CD4-positive, alpha-beta T cell treated with Interleukin-1 beta for 1 hour (primary cell): ENCODE measurements around the gene ANKRD2.

Experiments used
- DNase-seq, 2 donors: peaks; one replicate each; pipeline ENCODE4 v3.0.0-alpha.2; 2020 to 2022

The ANKRD2 gene

DNA sequence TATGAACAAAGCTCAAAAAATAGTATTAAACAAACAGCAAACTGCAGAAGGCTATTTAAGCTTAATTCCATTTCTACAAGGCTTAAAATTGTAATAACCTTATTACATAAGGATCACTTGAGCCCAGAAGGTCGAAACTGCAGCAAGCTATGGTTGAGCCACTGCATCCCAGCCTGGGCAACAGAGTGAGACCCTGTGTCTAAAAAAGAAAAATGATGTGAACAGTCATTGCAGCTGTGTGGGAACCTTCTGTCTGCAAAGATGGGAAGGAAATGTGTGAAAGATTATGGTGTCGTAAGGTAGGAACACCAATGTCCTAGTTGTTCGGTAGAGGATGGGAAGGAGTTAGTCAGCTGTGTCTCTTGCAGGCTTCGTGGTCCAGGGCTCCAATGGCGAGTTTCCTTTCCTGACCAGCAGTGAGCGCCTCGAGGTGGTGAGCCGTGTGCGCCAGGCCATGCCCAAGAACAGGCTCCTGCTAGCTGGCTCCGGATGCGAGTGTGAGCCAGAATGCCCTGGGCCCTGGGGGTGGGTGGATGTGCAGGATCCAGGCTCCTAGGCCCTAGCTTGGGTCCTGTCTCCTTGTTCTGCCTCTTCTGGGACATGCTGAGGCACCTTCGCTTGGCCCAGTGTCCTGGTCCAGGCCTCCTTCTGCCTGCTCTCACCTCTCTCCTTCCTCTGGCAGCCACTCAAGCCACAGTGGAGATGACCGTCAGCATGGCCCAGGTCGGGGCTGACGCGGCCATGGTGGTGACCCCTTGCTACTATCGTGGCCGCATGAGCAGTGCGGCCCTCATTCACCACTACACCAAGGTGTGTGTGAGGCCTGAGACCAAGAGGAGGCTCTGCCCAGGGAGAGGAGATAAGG, 26.1 kb downstream of the ANKRD2 start:
- no peak for DNase-seq

DNA sequence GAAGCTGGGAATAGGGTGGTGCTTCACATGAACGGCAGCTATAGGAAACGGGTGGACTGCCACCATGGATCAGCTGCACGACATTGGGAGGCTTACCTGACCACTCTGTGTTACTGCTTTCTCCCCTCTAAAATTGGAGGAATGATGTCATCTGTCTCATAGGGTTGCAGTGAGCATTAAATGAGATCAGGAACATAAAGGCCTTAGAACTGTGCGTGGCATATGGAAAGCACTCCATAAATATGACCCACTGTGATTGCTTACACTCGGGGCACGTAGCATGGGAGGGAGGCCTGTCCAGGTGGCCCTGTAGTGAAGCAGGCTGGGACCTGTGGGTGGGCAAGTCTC, 26.7 kb downstream of the ANKRD2 start:
- no peak for DNase-seq

DNA sequence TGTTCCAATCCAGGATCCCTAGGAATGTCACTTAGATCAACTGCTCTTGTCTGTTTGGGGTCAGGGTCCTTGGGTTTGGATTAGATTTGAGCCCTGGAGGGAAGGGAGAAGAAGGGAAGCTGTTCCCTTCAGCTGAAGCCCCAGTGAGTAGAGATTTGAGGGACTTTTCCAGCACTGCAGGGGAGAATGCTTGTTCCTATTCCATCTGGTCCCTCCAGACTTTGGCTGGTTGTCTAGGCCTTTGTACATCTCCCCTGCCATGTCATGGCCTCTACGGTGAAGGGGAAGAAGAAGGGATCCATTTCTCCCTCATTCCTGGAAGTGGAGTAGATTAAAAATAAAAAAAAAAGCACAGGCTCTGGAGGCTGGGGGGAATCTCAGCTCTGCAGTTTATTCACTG, 28.0 kb downstream of the ANKRD2 start:
- DNase-seq, result no peak

DNA sequence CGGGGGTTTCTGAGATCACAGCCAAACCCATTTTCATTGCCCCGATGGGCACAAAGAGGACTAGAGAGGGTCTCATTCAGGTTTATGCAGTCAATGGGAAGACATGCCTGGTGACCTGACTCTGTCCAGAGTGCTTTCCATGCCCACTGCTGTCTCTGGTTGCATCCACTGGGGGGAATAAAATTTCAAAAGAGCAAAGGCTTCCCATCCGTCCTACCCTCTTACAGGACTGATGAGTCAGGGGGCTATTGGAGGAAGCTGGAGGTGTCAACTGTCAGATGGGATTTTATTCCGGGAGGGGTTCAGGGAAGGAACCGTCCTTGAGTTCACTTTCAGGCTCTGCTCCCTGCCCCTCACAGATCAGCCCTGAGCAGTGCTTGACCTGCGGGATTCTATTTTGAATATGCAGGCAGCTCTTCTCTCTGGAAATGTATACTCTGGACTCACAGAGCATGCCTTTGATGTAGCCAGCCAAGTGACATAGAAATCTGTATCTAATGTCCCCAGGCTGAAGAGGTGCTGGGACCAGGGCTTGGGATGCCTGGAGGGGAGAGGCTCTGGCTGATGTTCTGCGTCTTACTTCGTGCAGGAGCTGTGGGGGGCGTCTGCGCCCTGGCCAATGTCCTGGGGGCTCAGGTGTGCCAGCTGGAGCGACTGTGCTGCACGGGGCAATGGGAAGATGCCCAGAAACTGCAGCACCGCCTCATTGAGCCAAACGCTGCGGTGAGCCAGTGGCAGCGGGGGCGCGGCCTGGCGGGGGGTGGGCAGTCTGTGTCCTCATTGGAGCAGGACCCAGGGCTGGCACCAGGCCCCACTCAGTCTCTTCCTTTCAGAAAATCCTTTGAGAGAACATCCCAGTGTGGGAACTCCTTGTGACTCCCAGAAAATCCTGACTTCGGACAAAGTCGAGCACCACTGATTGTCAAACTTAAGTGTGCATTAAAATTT, 29.0 kb downstream of the ANKRD2 start:
- no peak for DNase-seq

DNA sequence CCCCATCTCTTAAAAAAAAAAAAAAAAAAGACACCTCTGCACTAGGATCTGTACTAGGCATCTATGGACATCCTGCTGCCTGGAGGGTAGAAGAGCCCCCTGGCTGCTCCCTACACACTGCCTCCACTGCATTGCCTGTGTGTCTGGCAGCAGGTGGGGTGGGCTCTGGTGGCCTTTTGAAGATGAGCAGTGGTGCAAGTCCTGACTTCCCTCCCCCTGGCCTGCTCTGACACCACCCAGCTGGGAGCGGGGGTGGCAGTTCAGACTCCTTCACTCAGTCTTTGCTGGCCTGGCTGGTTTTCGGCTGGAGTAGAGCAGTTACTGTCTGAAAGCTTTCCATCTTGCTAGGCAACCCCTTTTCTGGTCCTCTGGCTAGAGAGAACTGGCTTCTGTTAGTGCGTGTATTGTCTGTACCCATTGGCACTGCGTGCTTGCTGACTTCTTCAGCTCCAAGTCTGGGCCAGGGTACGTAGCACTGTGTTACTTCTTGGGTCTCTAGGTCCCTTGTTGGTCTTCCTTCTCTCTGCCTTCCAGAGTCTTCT, 34.6 kb downstream of the ANKRD2 start:
- DNase-seq, result no peak

DNA sequence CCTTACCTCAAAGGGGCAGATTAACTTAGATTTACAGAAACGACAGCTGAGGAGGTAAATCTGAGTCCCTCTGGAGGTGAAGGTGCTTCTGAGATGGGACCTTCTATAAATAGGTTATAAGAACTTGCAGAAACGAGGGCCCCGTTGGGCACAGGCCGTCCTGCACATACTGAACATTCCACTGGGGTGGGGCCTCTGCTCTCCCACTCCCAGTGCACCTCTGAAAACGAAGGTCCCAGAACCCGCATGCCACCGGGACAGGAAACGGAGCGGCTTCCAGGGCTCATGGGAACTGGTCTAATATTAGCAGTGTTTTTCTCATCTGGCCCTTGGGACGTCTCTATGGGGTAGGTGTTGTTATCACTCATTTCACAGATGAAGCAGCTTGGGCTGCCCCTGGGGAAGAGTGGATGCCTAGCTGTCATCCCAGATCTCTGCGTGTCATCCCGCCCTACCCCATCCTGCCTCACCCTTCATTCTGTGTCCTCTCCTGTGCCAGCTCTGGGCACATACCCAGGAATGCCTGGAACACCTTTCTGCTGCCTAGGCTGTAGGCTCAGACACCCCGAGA, 36.5 kb downstream of the ANKRD2 start:
- DNase-seq, result no peak

DNA sequence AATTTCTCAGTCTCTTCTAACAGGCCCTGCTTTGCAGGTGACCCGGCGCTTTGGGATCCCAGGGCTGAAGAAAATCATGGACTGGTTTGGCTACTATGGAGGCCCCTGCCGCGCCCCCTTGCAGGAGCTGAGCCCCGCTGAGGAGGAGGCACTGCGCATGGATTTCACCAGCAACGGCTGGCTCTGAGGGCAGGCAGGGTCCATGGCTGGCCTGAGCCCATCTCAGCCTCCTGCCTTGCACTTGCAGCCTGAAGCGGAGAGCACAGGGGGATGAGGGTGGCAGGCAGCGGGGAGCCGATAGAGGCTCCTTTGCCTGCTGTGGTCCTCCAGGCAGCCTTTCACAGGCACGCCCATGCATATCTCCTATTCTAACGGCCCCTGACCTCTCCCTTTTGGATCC, 38.9 kb downstream of the ANKRD2 start:
- DNase-seq, result no peak

DNA sequence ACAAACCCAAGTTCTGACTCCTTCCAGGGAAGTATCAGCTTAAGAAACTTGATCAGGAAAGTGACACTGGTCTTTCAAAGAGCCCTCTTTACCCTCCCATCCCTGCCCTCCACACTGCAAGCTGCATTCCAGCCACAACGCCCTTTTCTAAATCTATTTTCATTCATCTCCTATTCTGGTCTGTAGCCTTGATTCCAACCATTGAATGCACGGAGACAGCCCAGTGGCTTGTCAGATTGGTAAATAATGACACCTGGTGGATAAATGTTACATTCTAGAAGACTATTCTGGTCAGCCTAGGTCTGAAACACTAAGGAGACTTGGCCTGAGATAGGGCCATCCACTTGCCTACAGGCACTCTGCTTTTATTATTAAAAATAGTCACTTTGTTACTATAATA, 39.8 kb downstream of the ANKRD2 start:
- DNase-seq, result peak in 1 of 2 donors; percentile 6

DNA sequence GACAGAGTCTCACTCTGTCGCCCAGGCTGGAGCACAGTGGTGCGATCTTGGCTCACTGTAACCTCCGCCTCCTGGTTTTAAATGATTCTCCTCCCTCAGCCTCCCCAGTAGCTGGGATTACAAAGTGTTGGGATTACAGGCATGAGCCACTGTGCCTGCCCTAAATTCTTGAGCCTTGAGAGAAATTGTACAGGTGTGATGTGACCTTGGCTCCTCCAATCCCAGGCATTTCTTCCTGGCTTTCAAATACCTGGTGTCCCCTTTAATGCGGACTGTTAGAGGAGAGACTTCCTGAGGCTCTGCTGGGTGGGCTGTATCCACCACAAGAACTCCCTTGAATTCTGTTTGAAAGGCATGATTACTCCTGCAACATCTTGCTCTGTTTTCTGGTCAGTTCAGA, 45.7 kb downstream of the ANKRD2 start:
- DNase-seq, result no peak

DNA sequence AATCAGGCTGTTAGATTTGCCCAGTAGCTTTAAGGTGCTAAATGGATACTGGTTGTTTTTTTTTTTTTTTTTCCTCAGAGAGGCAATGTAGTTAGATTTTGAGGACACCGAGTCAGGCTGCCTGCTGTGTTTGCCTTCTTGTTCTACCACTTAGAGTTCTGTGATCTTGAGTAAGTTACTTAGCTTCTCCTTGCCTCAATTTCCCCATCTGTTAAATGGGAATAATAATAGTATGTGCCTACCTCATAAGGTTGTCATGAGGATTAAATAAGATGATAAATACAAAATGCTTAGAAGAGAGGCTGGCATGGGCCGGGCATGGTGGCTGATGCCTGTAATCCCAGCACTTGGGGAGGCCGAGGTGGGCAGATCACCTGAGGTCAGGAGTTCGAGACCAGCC, 46.2 kb downstream of the ANKRD2 start:
- DNase-seq, result no peak

DNA sequence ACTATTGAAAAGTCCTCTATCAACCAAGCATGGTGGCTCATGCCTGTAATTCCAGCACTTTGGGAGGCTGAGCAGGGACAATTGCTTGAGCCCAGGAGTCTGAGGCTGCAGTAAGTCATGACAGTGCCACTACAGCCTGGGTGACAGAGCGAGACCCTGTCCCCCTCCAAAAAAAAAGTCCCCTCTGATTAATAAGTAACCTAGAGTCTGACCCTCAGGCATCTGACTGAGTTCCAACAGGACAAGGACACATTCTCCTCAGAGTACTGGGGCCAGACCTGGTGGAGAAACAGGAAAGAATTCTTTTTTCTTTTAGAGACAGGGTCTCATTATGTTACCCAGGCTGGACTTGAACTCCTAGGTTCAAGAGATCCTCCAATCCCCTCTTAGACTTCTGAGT, 50.7 kb downstream of the ANKRD2 start:
- DNase-seq, result no peak

DNA sequence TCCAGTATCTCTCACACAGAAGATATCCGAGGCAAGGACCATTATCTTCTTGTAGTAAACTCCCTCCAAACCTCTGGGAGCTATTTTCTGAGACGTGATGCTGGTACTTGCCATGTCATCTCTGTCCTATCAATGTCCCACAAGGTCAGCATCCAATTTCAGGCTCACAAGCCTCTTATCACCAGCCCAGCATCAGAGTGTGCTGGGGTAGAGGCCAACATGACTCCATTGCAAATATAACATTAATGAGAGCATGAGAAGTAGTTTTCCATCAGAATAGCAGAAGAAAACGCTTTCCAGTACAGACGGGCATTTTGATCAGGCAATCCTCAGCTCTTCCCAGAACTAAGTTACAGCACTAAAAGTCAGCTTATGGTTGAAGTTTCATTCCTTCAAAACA, 55.2 kb downstream of the ANKRD2 start:
- DNase-seq, result no peak

DNA sequence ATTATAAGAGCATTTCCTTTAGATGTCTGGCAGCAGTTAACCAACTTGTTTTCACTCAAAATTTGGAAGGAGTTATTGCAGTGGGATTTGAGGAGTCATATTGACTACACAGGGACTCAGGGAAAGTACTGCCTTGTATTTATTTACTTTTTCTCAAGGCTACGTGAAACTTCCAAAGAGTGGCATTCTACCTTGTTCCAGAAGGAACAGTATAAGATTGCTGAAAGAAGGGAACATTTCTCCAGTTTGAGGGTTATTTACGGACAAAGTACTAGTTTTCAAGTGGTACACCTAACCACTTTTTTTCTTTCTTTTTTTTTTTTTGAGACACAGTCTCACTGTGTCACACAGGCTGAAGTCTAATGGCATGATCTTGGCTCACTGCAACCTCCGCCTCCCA, 55.6 kb downstream of the ANKRD2 start:
- DNase-seq, result no peak

DNA sequence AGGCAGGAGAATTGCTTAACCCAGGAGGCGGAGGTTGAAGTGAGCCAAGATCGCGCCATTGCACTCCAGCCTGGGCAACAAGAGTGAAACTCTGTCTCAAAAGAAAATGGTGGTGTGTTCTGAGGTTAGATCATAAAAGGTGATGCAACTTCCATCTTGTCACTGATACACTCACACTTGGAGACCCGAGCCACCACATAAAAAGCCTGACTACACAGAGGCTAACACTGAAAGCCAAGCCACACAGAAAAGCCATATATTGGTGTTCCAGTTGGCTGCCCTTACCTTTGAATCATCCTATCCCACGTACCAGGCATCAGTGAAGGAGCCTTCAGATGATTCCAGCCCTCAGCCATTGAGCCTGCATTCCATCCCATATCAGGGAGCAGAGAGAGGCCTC, 56.7 kb downstream of the ANKRD2 start:
- no peak for DNase-seq

DNA sequence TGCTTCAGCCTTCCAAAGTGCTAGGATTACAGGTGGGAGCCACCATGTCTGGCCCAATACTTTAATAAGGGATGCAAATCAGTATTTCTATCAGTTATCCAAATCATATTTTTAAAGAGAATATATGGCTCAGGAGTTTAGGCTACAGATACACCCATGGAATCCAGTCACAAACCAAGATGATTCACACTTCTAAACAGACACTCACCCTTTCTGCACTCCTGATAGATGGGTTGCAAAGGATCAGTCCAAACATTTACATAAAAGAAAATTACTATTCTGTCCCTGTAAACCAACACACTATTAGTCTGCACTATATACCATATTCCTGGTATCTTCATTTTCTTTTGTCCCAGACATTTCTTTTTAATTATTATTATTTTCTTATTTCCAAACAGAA, 58.5 kb downstream of the ANKRD2 start:
- DNase-seq, result no peak

DNA sequence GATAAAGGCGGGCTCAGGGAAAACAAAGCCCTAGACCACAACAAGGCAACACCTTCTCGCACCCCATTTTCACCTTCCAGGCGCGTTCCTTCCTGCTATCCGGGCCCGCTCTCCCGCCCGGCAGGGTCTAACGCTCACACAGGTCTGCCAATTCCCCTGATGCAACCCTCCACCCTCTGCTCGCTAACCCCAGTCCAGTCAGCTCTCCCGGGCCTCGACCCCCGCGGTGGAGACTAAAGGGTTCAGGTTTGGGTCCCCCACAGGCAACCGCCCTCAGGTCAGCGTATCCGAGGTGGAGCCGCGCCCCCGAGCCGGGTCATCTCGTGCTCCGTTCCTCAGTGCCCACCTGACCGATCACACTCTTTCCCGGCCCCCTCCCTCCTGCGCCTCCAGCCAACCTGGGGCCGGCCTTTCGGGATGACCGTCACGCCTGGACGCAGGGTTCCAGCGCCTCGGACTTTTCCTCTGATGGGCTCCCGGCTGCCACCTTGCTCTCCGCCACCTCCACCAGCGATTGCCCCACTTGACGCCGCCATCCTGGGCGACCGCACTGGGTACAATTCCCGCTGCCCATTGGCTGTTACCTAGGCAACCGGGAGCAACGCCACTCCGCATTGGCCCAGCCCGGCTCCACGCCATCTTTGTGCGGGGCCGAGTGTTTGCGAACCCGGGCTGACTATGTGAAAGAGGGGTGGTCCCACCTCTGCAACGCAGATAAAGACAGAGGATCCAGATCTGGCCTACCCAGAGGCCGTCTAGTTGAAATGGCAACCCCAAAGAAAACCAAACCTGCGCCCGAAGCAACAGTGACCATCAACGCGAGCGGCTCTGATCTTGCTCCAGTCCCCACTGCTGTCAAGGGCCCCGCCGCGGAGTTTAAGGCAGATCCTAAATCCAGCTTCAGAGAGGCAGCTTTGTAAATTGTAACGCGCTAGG, 60.6 kb downstream of the ANKRD2 start, which contains the start of gene MORN4:
TSS of gene MORN4 (minus strand) at position 552 of the 936 bp plus-strand sequence. CDS start 13,847 bp downstream, outside the sequence.
- peak; percentile 94 for DNase-seq
